DOHH2 (cell line): ENCODE data around the gene VAV1.

ENCODE experiments used
- EZH2phosphoT487 ChIP-seq: fragments of 200-600 bp; sonication (generic); IDR thresholded peaks from 2 replicates; pipeline ENCODE4 v1.6.1; 2017; ENCODE audit warnings: borderline replicate concordance, mild to moderate bottlenecking, antibody characterized with exemption, low read length, moderate library complexity, mixed read lengths
- TF ChIP-seq, protein P1 (sequence below): fragments of 200-600 bp; sonication (generic); IDR thresholded peaks from one replicate; pipeline ENCODE4 v1.5.1; 2014; ENCODE audit warnings: antibody characterized with exemption, mild to moderate bottlenecking, low read depth, low read length; ENCODE audit not compliant: poor library complexity, severe bottlenecking

DNA sequence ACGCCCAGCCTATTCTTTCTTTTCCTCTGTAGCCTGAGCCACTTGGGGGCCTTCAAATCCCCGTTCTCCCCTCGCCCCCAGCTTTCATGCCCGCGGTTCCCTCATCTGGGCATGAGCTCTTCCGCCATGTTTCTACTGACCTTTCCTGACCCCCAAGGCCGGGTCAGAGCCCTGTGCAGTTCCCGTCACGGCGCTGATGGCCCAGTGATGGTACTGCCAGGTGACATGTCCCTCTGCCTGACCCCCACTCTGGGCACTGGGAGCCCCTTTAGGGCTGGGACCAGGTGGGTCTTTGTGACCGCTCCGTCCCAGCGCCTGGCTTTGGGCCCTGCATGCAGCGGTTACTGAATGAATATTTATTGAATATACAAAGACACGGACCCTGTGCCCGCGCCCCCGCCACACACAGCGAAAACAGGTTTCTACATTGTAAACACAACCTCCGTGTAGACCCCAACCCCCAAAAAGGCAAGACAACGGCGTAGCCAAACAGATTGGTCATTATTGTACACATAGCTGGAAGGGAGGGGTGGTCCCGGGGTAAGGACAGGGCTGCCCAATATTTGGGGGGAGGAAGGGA is 42.8 kb upstream of the VAV1 start:
- TF ChIP-seq, protein P1, sequence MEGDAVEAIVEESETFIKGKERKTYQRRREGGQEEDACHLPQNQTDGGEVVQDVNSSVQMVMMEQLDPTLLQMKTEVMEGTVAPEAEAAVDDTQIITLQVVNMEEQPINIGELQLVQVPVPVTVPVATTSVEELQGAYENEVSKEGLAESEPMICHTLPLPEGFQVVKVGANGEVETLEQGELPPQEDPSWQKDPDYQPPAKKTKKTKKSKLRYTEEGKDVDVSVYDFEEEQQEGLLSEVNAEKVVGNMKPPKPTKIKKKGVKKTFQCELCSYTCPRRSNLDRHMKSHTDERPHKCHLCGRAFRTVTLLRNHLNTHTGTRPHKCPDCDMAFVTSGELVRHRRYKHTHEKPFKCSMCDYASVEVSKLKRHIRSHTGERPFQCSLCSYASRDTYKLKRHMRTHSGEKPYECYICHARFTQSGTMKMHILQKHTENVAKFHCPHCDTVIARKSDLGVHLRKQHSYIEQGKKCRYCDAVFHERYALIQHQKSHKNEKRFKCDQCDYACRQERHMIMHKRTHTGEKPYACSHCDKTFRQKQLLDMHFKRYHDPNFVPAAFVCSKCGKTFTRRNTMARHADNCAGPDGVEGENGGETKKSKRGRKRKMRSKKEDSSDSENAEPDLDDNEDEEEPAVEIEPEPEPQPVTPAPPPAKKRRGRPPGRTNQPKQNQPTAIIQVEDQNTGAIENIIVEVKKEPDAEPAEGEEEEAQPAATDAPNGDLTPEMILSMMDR: no peak
- no peak for TF ChIP-seq EZH2phosphoT487
